ENCODE data around the gene ISLR2.

DNA sequence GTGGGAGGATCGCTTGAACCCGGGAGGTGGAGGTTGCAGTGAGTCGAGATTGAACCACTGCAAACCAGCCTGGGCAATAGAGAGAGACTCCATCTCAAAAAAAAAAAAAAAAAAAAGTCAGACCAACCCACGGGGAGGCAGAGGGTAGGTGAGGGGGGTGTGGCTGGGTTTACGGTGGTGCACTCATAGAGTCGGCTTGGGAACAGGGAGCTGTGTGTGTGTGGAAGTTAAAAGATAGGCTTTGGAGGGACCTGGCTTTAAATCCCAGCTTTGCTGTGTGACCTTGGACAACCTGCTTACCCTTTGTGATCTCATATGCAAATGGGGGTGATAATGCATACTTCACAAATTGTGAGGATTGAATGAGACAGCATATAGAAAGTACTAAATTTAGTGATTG is 10.0 kb upstream of the ISLR2 start:
- TF ChIP-seq, protein P1, sequence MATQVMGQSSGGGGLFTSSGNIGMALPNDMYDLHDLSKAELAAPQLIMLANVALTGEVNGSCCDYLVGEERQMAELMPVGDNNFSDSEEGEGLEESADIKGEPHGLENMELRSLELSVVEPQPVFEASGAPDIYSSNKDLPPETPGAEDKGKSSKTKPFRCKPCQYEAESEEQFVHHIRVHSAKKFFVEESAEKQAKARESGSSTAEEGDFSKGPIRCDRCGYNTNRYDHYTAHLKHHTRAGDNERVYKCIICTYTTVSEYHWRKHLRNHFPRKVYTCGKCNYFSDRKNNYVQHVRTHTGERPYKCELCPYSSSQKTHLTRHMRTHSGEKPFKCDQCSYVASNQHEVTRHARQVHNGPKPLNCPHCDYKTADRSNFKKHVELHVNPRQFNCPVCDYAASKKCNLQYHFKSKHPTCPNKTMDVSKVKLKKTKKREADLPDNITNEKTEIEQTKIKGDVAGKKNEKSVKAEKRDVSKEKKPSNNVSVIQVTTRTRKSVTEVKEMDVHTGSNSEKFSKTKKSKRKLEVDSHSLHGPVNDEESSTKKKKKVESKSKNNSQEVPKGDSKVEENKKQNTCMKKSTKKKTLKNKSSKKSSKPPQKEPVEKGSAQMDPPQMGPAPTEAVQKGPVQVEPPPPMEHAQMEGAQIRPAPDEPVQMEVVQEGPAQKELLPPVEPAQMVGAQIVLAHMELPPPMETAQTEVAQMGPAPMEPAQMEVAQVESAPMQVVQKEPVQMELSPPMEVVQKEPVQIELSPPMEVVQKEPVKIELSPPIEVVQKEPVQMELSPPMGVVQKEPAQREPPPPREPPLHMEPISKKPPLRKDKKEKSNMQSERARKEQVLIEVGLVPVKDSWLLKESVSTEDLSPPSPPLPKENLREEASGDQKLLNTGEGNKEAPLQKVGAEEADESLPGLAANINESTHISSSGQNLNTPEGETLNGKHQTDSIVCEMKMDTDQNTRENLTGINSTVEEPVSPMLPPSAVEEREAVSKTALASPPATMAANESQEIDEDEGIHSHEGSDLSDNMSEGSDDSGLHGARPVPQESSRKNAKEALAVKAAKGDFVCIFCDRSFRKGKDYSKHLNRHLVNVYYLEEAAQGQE (IDR thresholded peaks at IDR 0.05; ENCODE audit: low read depth) = no peak
- no peak for TF ChIP-seq POLR2AphosphoS5 (IDR thresholded peaks at IDR 0.05; ENCODE audit: low read depth, low read length)
- TF ChIP-seq JUND (IDR thresholded peaks at IDR 0.05) = no peak
- no peak for TF ChIP-seq POLR2A (IDR thresholded peaks at IDR 0.05; ENCODE audit: borderline replicate concordance, extremely low read depth, insufficient read depth, insufficient read length)
- TF ChIP-seq, protein P2, sequence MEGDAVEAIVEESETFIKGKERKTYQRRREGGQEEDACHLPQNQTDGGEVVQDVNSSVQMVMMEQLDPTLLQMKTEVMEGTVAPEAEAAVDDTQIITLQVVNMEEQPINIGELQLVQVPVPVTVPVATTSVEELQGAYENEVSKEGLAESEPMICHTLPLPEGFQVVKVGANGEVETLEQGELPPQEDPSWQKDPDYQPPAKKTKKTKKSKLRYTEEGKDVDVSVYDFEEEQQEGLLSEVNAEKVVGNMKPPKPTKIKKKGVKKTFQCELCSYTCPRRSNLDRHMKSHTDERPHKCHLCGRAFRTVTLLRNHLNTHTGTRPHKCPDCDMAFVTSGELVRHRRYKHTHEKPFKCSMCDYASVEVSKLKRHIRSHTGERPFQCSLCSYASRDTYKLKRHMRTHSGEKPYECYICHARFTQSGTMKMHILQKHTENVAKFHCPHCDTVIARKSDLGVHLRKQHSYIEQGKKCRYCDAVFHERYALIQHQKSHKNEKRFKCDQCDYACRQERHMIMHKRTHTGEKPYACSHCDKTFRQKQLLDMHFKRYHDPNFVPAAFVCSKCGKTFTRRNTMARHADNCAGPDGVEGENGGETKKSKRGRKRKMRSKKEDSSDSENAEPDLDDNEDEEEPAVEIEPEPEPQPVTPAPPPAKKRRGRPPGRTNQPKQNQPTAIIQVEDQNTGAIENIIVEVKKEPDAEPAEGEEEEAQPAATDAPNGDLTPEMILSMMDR (IDR thresholded peaks at IDR 0.05 in 2 of 3, conservative IDR thresholded peaks at IDR 0.05 in 1 of 3; ENCODE audit: borderline replicate concordance in 1 of 3, insufficient read depth in 1 of 3, low read depth in 2 of 3, low read length in 2 of 3) = no peak
- TF ChIP-seq SIN3A (IDR thresholded peaks at IDR 0.05; ENCODE audit: low read depth) = no peak
- no peak for TF ChIP-seq SP1 (IDR thresholded peaks at IDR 0.05; ENCODE audit: low read depth)
